Large intestine (tissue), 3 donors: ENCODE measurements around the gene PIM2. TPM values are rescaled to one million over a fixed set of nuclear protein-coding genes. Genes with fewer than 3 reads are reported as not detected.
"Not testable (repeated sequence)": the region's sequence is repeated elsewhere in the genome, so short reads cannot be mapped to it uniquely, and the experiment has no call there.

Experiments
- DNase-seq, 2 donors: peaks; one replicate each; pipeline versions ENCODE4 v3.0.0 to v3.0.0-alpha.2; 2013
- H3K27ac ChIP-seq: one replicate; pipeline ENCODE4 v1.5.1; 2013; ENCODE audit warnings: low read length
- H3K27me3 ChIP-seq: 2 replicates; pipeline ENCODE4 v1.6.1; 2013; ENCODE audit warnings: low read length; ENCODE audit not compliant: control insufficient read depth, insufficient read depth
- H3K36me3 ChIP-seq: 2 replicates; pipeline ENCODE4 v1.6.1; 2013; ENCODE audit warnings: low read length; ENCODE audit not compliant: control insufficient read depth, insufficient read depth
- H3K4me1 ChIP-seq: one replicate; pipeline ENCODE4 v1.6.1; 2013; ENCODE audit warnings: low read length; ENCODE audit not compliant: control insufficient read depth, insufficient read depth
- H3K4me3 ChIP-seq: one replicate; pipeline ENCODE4 v1.5.1; 2013; ENCODE audit warnings: low read length
- H3K9me3 ChIP-seq: one replicate; pipeline ENCODE4 v1.6.1; 2013; ENCODE audit warnings: mild to moderate bottlenecking, low read depth, low read length, moderate library complexity; ENCODE audit not compliant: control insufficient read depth
- WGBS: methylation state at CpG from one replicate; pipeline ENCODE4 v1.1.5; 2013; ENCODE audit warnings: low lambda C conversion rate; ENCODE audit not compliant: insufficient coverage; 5-methylcytosine and 5-hydroxymethylcytosine counted together
- polyA plus RNA-seq: library from polyadenylated mRNA; unstranded; fragments of 120-200 nt; gene quantifications from one replicate; pipeline ENCODE4 v1.2.1, GENCODE V29; 2013

The PIM2 gene
- polyA plus RNA-seq, 1 donor, result 11.5 TPM

- Histone ChIP-seq H3K36me3 (peaks cover 26% of the 10 kb centered on the region), H3K4me3 (no peak overlapping the region), H3K4me1 (peaks cover 10% of the 10 kb centered on the region), H3K27ac (no peak overlapping the region), H3K27me3 (no peaks in the 10 kb centered on the region), H3K9me3 (no peaks in the 10 kb centered on the region)
- DNase-seq, result no peak
- no CpG with 5 or more reads among the region's 16 CpGs for WGBS
These were observed 25.1 kb downstream of the PIM2 start for GRCh38 chrX:48893556-48894348.

- no CpG with 5 or more reads among the region's 4 CpGs for WGBS
- Histone ChIP-seq H3K27ac (no peak overlapping the region), H3K4me1 (peaks cover 10% of the 10 kb centered on the region), H3K4me3 (no peak overlapping the region), H3K9me3 (no peaks in the 10 kb centered on the region), H3K27me3 (no peaks in the 10 kb centered on the region), H3K36me3 (peaks cover 26% of the 10 kb centered on the region)
- DNase-seq, result no peak
These were observed 25.9 kb downstream of the PIM2 start for GRCh38 chrX:48892896-48893295.

GRCh38 chrX:48891402-48892288 lies 27.2 kb downstream of the PIM2 start:
- peak overlapping the region; percentile 56 for H3K27ac ChIP-seq
- no peaks in the 10 kb centered on the region for H3K9me3 ChIP-seq
- peaks cover 26% of the 10 kb centered on the region for H3K36me3 ChIP-seq
- peak overlapping the region; percentile 55 for H3K4me3 ChIP-seq
- peaks cover 10% of the 10 kb centered on the region for H3K4me1 ChIP-seq
- no CpG with 5 or more reads among the region's 68 CpGs for WGBS
- H3K27me3 ChIP-seq, result no peaks in the 10 kb centered on the region
- DNase-seq, result peak; percentile 86 to 92

- Histone ChIP-seq H3K4me1 (peaks cover 5% of the 10 kb centered on the region), H3K27me3 (no peaks in the 10 kb centered on the region), H3K9me3 (no peaks in the 10 kb centered on the region), H3K4me3 (peak overlapping the region; percentile 55), H3K27ac (peak overlapping the region; percentile 56), H3K36me3 (peaks cover 26% of the 10 kb centered on the region)
- DNase-seq, result no peak
- WGBS, result 0% methylated on average over 2 of the region's 35 CpGs
These were observed 27.9 kb downstream of the PIM2 start for GRCh38 chrX:48890934-48891401.

- Histone ChIP-seq H3K4me3 (peak overlapping the region; percentile 55), H3K27ac (peak overlapping the region; percentile 56), H3K4me1 (peaks cover 5% of the 10 kb centered on the region), H3K27me3 (no peaks in the 10 kb centered on the region), H3K9me3 (no peaks in the 10 kb centered on the region), H3K36me3 (peaks cover 25% of the 10 kb centered on the region)
- DNase-seq, result no peak
- WGBS, result 10% methylated on average over 4 of the region's 15 CpGs
These were observed 28.4 kb downstream of the PIM2 start for GRCh38 chrX:48890296-48890925.

- WGBS, result no CpG with 5 or more reads among the region's 5 CpGs
- not testable (repeated sequence) for H3K27me3 ChIP-seq, H3K36me3 ChIP-seq, DNase-seq, H3K9me3 ChIP-seq, H3K4me1 ChIP-seq, H3K27ac ChIP-seq, H3K4me3 ChIP-seq
These were observed 32.2 kb downstream of the PIM2 start for GRCh38 chrX:48886586-48886985.

- H3K27me3 ChIP-seq, result no peaks in the 10 kb centered on the region
These were observed 35.1 kb downstream of the PIM2 start for GRCh38 chrX:48883729-48884128.

GRCh38 chrX:48876944-48877343 lies 41.9 kb downstream of the PIM2 start:
- H3K36me3 ChIP-seq, DNase-seq, H3K27ac ChIP-seq, H3K9me3 ChIP-seq, H3K4me3 ChIP-seq, H3K4me1 ChIP-seq, H3K27me3 ChIP-seq: not testable (repeated sequence)
- WGBS, result no CpG with 5 or more reads among the region's 4 CpGs

More at GRCh38 chrX:48883729-48884128, 35.1 kb downstream of the PIM2 start:
- no CpG with 5 or more reads among the region's 10 CpGs for WGBS
- H3K36me3 ChIP-seq, result no peaks in the 10 kb centered on the region
- H3K9me3 ChIP-seq, result no peaks in the 10 kb centered on the region
- H3K27ac ChIP-seq, result no peak overlapping the region
- DNase-seq, result no peak
- H3K4me1 ChIP-seq, result no peaks in the 10 kb centered on the region
- H3K4me3 ChIP-seq, result no peak overlapping the region

GRCh38 chrX:48872017-48872416 lies 46.8 kb downstream of the PIM2 start:
- H3K4me1 ChIP-seq, DNase-seq: not testable (repeated sequence)

GRCh38 chrX:48864210-48864609 lies 54.6 kb downstream of the PIM2 start:
- no peaks in the 10 kb centered on the region for H3K4me1 ChIP-seq
- WGBS, result no CpG with 5 or more reads among the region's 4 CpGs
- no peaks in the 10 kb centered on the region for H3K36me3 ChIP-seq
- H3K27me3 ChIP-seq, result no peaks in the 10 kb centered on the region
- H3K27ac ChIP-seq, result no peak overlapping the region
- no peaks in the 10 kb centered on the region for H3K9me3 ChIP-seq
- DNase-seq, result no peak
- H3K4me3 ChIP-seq, result no peak overlapping the region

More at GRCh38 chrX:48872017-48872416, 46.8 kb downstream of the PIM2 start:
- H3K9me3 ChIP-seq, H3K4me3 ChIP-seq, H3K36me3 ChIP-seq, H3K27me3 ChIP-seq, H3K27ac ChIP-seq: not testable (repeated sequence)
- WGBS, result no CpG with 5 or more reads among the region's 2 CpGs
